Measurements from ENCODE around the gene STUB1. TPM values are rescaled to one million over a fixed set of nuclear protein-coding genes. Genes with fewer than 3 reads are reported as not detected.

The STUB1 gene
- total RNA-seq, 1 donor from 2014 or later, result 99.3 TPM

GRCh38 chr16:660132-660458 lies 20.1 kb upstream of the STUB1 start:
- Mint-ChIP-seq H3K27ac (ENCODE audit: unreplicated experiment) (no peak overlapping the region), H3K4me3 (no peak overlapping the region), H3K36me3 (ENCODE audit: low read depth) (no peaks in the 10 kb centered on the region), H3K4me1 (peaks cover 6% of the 10 kb centered on the region), H3K9me3 (no peaks in the 10 kb centered on the region), H3K27me3 (ENCODE audit: low read depth) (no peaks in the 10 kb centered on the region)
- TF ChIP-seq, protein P1, sequence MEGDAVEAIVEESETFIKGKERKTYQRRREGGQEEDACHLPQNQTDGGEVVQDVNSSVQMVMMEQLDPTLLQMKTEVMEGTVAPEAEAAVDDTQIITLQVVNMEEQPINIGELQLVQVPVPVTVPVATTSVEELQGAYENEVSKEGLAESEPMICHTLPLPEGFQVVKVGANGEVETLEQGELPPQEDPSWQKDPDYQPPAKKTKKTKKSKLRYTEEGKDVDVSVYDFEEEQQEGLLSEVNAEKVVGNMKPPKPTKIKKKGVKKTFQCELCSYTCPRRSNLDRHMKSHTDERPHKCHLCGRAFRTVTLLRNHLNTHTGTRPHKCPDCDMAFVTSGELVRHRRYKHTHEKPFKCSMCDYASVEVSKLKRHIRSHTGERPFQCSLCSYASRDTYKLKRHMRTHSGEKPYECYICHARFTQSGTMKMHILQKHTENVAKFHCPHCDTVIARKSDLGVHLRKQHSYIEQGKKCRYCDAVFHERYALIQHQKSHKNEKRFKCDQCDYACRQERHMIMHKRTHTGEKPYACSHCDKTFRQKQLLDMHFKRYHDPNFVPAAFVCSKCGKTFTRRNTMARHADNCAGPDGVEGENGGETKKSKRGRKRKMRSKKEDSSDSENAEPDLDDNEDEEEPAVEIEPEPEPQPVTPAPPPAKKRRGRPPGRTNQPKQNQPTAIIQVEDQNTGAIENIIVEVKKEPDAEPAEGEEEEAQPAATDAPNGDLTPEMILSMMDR (conservative IDR thresholded peaks at IDR 0.05), result no peak
- DNase-seq (ENCODE audit: low read depth, low spot score), result no peak

DNA sequence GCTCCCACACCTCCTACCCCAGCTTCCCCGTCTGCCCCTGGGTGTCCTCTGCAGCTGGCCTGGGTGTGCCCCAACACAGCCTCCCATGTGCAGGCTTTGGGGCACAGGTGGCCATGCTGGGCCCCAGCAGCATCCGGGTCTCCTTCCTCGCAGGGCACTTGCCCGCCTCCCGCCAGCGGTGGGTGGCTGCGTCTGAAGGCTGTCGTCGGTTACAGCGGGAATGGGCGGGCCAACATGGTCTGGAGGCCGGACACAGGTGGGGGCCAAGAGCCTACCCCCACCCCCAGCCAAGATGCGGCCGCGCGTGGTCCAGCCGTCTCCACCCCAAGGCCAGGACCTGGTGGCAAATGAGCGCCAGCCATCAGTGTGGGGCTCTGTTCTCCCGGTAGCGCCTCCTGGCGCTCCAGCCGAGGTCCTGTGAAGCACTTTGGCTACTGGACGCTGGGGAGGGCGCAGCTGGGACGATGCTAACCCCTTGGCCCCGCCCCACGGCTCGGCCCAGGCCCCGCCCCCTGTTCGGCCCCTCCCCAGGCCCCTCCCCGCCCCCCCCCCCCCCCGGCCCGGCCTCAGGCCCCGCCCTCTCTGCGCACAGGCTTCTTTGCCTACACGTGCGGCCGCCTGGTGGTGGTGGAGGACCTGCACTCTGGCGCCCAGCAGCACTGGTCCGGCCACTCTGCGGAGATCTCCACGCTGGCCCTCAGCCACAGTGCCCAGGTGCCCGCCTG lies 19.6 kb upstream of the STUB1 start:
- H3K9me3 Mint-ChIP-seq, result no peaks in the 10 kb centered on the region
- peaks cover 6% of the 10 kb centered on the region for H3K4me1 Mint-ChIP-seq
- TF ChIP-seq, protein P1 (conservative IDR thresholded peaks at IDR 0.05), result peak; percentile 64
- DNase-seq (ENCODE audit: low read depth, low spot score), result peak; percentile 75
- no peaks in the 10 kb centered on the region for H3K27me3 Mint-ChIP-seq (ENCODE audit: low read depth)
- H3K27ac Mint-ChIP-seq (ENCODE audit: unreplicated experiment), result peak overlapping the region; percentile 19
- H3K36me3 Mint-ChIP-seq (ENCODE audit: low read depth), result no peaks in the 10 kb centered on the region
- H3K4me3 Mint-ChIP-seq, result peak overlapping the region; percentile 49

GRCh38 chr16:661184-661821 lies 18.9 kb upstream of the STUB1 start:
- H3K4me3 Mint-ChIP-seq, result no peak overlapping the region
- no peak for DNase-seq (ENCODE audit: low read depth, low spot score)
- TF ChIP-seq, protein P1 (conservative IDR thresholded peaks at IDR 0.05), result no peak

GRCh38 chr16:662095-662494 lies 18.1 kb upstream of the STUB1 start:
- Mint-ChIP-seq H3K4me1 (peaks cover 6% of the 10 kb centered on the region), H3K9me3 (no peaks in the 10 kb centered on the region), H3K36me3 (ENCODE audit: low read depth) (no peaks in the 10 kb centered on the region), H3K4me3 (no peak overlapping the region), H3K27me3 (ENCODE audit: low read depth) (no peaks in the 10 kb centered on the region), H3K27ac (ENCODE audit: unreplicated experiment) (no peak overlapping the region)
- DNase-seq (ENCODE audit: low read depth, low spot score), result no peak
- TF ChIP-seq, protein P1 (conservative IDR thresholded peaks at IDR 0.05), result no peak

More at GRCh38 chr16:661184-661821, 18.9 kb upstream of the STUB1 start:
- Mint-ChIP-seq H3K4me1 (peaks cover 6% of the 10 kb centered on the region), H3K36me3 (ENCODE audit: low read depth) (no peaks in the 10 kb centered on the region), H3K9me3 (no peaks in the 10 kb centered on the region), H3K27ac (ENCODE audit: unreplicated experiment) (peak overlapping the region; percentile 19), H3K27me3 (ENCODE audit: low read depth) (no peaks in the 10 kb centered on the region)

DNA sequence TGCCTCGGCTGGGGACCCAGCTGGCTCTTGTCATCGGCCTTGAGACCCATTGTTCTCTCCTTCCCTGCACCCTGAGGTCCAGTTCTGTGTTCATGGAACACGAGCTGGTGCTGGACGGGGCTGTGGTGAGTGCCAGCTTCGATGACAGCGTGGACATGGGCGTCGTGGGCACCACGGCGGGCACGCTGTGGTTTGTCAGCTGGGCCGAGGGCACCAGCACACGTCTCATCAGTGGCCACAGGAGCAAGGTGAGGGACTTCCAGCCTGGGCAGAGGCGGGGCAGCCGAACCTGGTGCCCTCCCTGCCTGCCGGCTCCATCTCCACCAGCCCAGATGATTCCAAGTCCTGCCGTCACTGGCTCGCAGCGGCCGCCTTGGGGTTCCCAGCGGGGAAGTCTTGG lies 17.6 kb upstream of the STUB1 start:
- Mint-ChIP-seq H3K27me3 (ENCODE audit: low read depth) (no peaks in the 10 kb centered on the region), H3K36me3 (ENCODE audit: low read depth) (no peaks in the 10 kb centered on the region), H3K4me1 (peaks cover 7% of the 10 kb centered on the region), H3K4me3 (no peak overlapping the region), H3K27ac (ENCODE audit: unreplicated experiment) (no peak overlapping the region), H3K9me3 (no peaks in the 10 kb centered on the region)
- DNase-seq (ENCODE audit: low read depth, low spot score), result no peak
- TF ChIP-seq, protein P1 (conservative IDR thresholded peaks at IDR 0.05), result no peak

All from neural crest cell (in vitro differentiated cells).